ENCODE data around the gene LTBP1. TPM values are rescaled to one million over a fixed set of nuclear protein-coding genes. Genes with fewer than 3 reads are reported as not detected.

Gene LTBP1
- polyA plus RNA-seq, 3 donors from 2014 or later = 0.58 to 2.0 TPM; not detected in 1

- DNase-seq = no peak
- no peak overlapping the region for H3K27ac Mint-ChIP-seq
- H3K4me1 Mint-ChIP-seq = no peaks in the 10 kb centered on the region
- peaks cover 1 to 8% (median 8%) of the 10 kb centered on the region in 3 donors for H3K27me3 Mint-ChIP-seq (ENCODE audit: low read depth in 3 of 3)
- no peak overlapping the region for H3K4me3 Mint-ChIP-seq
- peaks cover 0 to 4% (median 0%) of the 10 kb centered on the region in 6 donors for H3K9me3 Mint-ChIP-seq
- H3K36me3 Mint-ChIP-seq = no peaks in the 10 kb centered on the region
These were observed 73.0 kb downstream of the LTBP1 start for GRCh38 chr2:33019796-33020195.

- Mint-ChIP-seq H3K4me3 (no peak overlapping the region), H3K27ac (no peak overlapping the region), H3K4me1 (no peaks in the 10 kb centered on the region), H3K9me3 (peaks cover 0 to 4% (median 0%) of the 10 kb centered on the region in 6 donors), H3K36me3 (no peaks in the 10 kb centered on the region), H3K27me3 (ENCODE audit: low read depth in 3 of 3) (peaks cover 1 to 8% (median 6%) of the 10 kb centered on the region in 3 donors)
- no peak for DNase-seq
These were observed 74.1 kb downstream of the LTBP1 start for GRCh38 chr2:33020883-33021282.

DNA sequence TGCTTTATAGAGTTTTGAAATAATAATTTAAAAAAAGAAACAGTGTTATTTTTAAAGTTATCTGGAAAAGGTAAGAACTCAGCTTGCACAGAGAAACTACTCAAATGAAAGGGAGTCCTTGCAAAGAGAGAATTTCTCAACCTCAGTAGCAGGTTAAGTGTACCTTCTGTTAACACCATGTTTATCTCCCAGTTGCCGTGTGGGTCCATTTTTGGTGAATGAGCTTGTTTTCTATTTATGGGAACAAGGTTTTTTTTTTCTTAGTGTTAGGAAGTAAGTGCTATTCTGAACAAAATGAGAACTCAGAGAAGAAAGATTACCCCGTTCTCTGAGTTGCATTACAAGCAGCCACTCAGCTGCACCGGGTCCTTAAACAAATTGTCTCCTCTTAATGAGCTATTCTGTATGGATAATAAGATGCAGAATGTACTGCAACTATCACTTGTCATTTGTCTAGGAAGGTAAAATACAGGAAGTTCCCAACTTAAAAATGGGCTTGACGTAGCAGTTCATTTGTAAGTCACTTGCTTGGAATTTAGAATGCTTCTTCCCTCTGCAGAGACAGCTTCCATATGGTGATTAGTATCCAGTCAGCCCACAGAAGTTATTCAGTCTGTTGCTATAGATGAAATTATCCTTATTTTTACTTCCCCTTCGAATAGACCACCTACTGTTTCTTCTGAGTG, 74.9 kb downstream of the LTBP1 start:
- Mint-ChIP-seq H3K4me1 (no peaks in the 10 kb centered on the region), H3K27me3 (ENCODE audit: low read depth in 3 of 3) (peaks cover 2 to 8% (median 6%) of the 10 kb centered on the region in 3 donors)

DNA sequence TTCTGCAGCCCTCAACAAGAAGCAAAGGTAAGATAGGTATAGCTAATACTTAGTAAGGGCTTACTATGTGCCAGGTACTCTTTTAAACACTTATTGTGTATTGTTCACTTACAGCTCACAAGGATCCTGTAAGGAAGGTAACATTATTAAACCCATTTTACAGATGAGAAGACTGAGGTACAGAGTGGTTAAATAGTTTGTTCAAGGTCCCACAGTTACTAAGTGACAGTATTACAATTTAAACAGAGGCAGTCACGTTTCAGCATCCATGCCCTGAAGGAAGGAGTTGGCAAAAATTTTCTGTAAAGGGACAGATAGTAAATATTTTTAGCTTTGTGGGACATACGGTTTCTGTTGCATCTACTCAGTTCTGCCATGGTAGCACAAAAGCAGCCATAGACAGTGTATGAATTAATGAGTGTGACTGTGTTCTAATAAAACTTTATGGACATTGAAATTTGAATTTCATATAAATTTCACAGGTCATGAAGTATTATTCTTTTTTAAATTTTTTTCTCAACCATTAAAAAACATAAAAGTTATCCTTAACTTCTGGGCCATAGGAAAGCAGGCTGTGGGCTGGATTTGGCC, 75.7 kb downstream of the LTBP1 start:
- H3K36me3 Mint-ChIP-seq = no peaks in the 10 kb centered on the region
- peaks cover 4 to 8% (median 6%) of the 10 kb centered on the region in 3 donors for H3K27me3 Mint-ChIP-seq (ENCODE audit: low read depth in 3 of 3)
- no peak for DNase-seq
- no peak overlapping the region for H3K27ac Mint-ChIP-seq
- peaks cover 0 to 4% (median 0%) of the 10 kb centered on the region in 6 donors for H3K9me3 Mint-ChIP-seq
- H3K4me3 Mint-ChIP-seq = no peak overlapping the region
- no peaks in the 10 kb centered on the region for H3K4me1 Mint-ChIP-seq

More for the DNA sequence above, 74.9 kb downstream of the LTBP1 start:
- Mint-ChIP-seq H3K36me3 (no peaks in the 10 kb centered on the region), H3K27ac (no peak overlapping the region), H3K9me3 (peaks cover 0 to 4% (median 0%) of the 10 kb centered on the region in 6 donors), H3K4me3 (no peak overlapping the region)
- no peak for DNase-seq

DNA sequence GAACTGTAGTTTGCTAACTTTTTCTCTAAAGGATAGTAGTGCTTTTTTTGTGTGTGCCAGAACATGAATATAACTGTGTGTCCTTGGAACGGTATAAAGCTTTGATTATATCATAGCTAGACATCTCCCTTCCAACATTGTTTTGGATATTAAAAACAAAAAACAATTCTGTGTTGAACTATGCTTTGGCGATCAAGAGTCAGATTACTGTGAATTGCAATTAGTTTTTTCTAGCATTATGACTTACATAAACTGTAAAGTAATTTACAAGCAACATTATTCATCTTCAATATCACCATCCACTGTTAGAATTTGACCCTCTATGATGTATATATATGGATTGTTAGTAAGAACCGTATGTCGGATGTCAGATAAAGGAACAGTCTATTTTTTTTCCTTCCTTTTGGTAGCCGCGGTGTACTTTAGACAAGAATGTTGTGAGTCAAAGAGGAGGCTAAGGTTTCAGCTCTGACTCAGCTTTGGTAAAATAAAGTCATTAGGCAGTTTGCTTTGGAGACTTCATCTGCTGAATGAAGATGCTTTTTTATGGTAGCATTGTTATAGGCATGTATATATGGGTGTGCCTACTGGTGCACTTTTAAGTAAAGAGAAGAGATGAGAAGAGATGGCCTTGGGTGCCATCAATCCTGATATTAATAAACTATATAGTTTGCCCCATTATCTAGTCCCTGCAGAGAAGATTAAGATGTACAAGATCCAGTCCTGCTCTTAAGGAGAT, 76.4 kb downstream of the LTBP1 start:
- no peaks in the 10 kb centered on the region for H3K36me3 Mint-ChIP-seq
- no peak overlapping the region for H3K4me3 Mint-ChIP-seq
- no peaks in the 10 kb centered on the region for H3K4me1 Mint-ChIP-seq
- peaks cover 0 to 4% (median 0%) of the 10 kb centered on the region in 6 donors for H3K9me3 Mint-ChIP-seq
- no peak overlapping the region for H3K27ac Mint-ChIP-seq
- DNase-seq = no peak
- H3K27me3 Mint-ChIP-seq (ENCODE audit: low read depth in 3 of 3) = peaks cover 4 to 8% (median 6%) of the 10 kb centered on the region in 3 donors

DNA sequence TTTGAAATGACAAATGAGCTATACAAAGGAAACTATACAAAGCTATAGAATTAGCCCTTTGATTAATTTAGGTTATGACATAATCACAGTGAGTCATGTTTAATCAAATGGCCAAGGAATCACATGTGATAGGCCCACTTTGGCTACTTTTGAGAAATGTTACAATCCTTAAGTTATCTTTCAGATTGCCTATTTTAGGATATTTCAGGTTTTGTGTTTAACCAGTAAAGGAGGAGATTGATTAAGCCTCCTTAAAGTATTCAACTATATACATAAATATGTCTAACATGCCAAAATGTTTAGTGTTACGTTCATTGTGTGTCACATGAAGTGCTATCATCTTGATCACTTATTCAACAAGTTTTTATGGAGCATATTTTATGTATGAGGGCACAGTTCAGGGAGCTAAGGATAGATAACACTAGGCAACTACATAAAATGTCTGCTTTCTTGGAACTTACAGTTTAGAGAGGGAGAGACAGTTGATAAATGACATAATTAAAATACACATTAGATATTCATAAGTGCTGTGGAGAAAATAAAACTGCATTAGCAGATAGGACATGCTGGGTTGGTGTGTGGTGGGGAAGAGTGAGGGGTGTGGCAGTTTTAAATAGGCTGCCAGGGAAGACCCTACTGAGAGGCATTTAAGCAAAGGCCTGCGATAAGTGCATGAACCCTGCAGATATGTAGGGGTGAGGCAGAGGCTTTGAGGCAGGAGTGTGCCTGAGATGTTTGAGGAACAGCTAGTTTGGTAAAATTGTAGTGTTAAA, 77.2 kb downstream of the LTBP1 start:
- no peak for DNase-seq
- no peak overlapping the region for H3K27ac Mint-ChIP-seq
- no peaks in the 10 kb centered on the region for H3K36me3 Mint-ChIP-seq
- H3K27me3 Mint-ChIP-seq (ENCODE audit: low read depth in 3 of 3) = peaks cover 4 to 8% (median 6%) of the 10 kb centered on the region in 3 donors
- H3K4me1 Mint-ChIP-seq = no peaks in the 10 kb centered on the region
- no peak overlapping the region for H3K4me3 Mint-ChIP-seq
- peaks cover 0 to 4% (median 0%) of the 10 kb centered on the region in 6 donors for H3K9me3 Mint-ChIP-seq

- Mint-ChIP-seq H3K4me1 (no peaks in the 10 kb centered on the region), H3K27ac (no peak overlapping the region), H3K4me3 (no peak overlapping the region), H3K27me3 (ENCODE audit: low read depth in 3 of 3) (peaks cover 4 to 8% (median 6%) of the 10 kb centered on the region in 3 donors), H3K36me3 (no peaks in the 10 kb centered on the region), H3K9me3 (peaks cover 0 to 4% (median 0%) of the 10 kb centered on the region in 6 donors)
- no peak for DNase-seq
These were observed 78.0 kb downstream of the LTBP1 start for GRCh38 chr2:33024758-33025157.

- no peak for DNase-seq
- Mint-ChIP-seq H3K27me3 (ENCODE audit: low read depth in 3 of 3) (peaks cover 0 to 3% (median 3%) of the 10 kb centered on the region in 3 donors), H3K9me3 (peaks cover 0 to 2% (median 0%) of the 10 kb centered on the region in 6 donors), H3K36me3 (no peaks in the 10 kb centered on the region), H3K4me3 (no peak overlapping the region), H3K27ac (no peak overlapping the region), H3K4me1 (no peaks in the 10 kb centered on the region)
These were observed 82.7 kb downstream of the LTBP1 start for GRCh38 chr2:33029459-33029858.

- Mint-ChIP-seq H3K4me1 (no peaks in the 10 kb centered on the region), H3K27ac (no peak overlapping the region), H3K4me3 (no peak overlapping the region), H3K9me3 (no peaks in the 10 kb centered on the region), H3K27me3 (ENCODE audit: low read depth in 3 of 3) (peaks cover 0 to 3% (median 3%) of the 10 kb centered on the region in 3 donors), H3K36me3 (no peaks in the 10 kb centered on the region)
- no peak for DNase-seq
These were observed 83.2 kb downstream of the LTBP1 start for GRCh38 chr2:33029926-33030325.

DNA sequence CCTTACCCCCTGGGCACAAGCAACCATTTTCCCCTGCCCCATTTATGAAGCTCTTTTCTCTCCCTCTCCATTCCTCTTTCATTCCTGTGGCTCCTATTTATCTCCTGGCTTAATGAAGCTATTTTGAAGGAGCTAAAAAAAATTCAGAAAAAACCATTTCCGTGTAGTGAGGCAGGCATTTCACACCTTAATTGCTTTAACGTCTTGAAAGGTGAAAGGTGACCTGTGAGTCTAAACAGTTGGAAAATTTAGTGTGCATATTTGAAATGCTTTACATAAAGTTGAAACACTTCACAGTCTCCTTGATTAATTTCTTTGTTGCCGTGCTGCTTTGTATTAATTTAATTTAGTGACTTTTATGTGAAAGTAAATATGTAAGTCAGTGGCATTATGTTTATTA, 83.6 kb downstream of the LTBP1 start:
- no peaks in the 10 kb centered on the region for H3K36me3 Mint-ChIP-seq
- H3K9me3 Mint-ChIP-seq = no peaks in the 10 kb centered on the region
- H3K27me3 Mint-ChIP-seq (ENCODE audit: low read depth in 3 of 3) = peaks cover 0 to 3% (median 3%) of the 10 kb centered on the region in 3 donors

DNA sequence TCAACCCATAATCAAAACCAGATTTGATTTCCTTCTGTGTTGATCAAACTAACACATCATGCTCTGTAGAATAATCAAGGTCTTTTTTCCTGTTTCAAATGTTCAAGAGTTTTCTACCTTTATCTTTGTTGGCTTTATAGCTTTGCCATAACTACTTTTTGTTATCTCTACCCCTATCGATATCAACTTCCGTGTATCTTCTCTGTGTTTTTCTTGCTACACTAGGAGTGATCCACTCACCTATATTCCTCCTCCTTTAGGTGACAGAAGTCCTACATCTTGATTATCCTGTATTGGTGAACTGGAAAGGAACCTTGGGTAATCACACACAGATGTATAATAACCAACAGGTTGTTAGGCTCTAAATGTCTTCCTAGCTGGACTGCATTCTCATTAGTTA, 85.5 kb downstream of the LTBP1 start:
- H3K27me3 Mint-ChIP-seq (ENCODE audit: low read depth in 3 of 3) = peaks cover 0 to 3% (median 0%) of the 10 kb centered on the region in 3 donors
- no peak for DNase-seq
- no peaks in the 10 kb centered on the region for H3K9me3 Mint-ChIP-seq
- H3K4me1 Mint-ChIP-seq = no peaks in the 10 kb centered on the region
- no peaks in the 10 kb centered on the region for H3K36me3 Mint-ChIP-seq
- H3K27ac Mint-ChIP-seq = no peak overlapping the region
- no peak overlapping the region for H3K4me3 Mint-ChIP-seq

More for the DNA sequence above, 83.6 kb downstream of the LTBP1 start:
- Mint-ChIP-seq H3K4me1 (no peaks in the 10 kb centered on the region), H3K27ac (no peak overlapping the region), H3K4me3 (no peak overlapping the region)
- no peak for DNase-seq

GRCh38 chr2:33033606-33034081, 86.9 kb downstream of the LTBP1 start:
- H3K4me1 Mint-ChIP-seq = no peaks in the 10 kb centered on the region
- no peak for DNase-seq
- H3K27ac Mint-ChIP-seq = no peak overlapping the region

GRCh38 chr2:33034784-33035183, 88.0 kb downstream of the LTBP1 start:
- DNase-seq = no peak
- no peaks in the 10 kb centered on the region for H3K36me3 Mint-ChIP-seq
- no peaks in the 10 kb centered on the region for H3K9me3 Mint-ChIP-seq
- no peaks in the 10 kb centered on the region for H3K4me1 Mint-ChIP-seq
- H3K27ac Mint-ChIP-seq = no peak overlapping the region
- H3K27me3 Mint-ChIP-seq (ENCODE audit: low read depth in 3 of 3) = peaks cover 0 to 6% (median 0%) of the 10 kb centered on the region in 3 donors
- no peak overlapping the region for H3K4me3 Mint-ChIP-seq

More at GRCh38 chr2:33033606-33034081, 86.9 kb downstream of the LTBP1 start:
- H3K36me3 Mint-ChIP-seq = no peaks in the 10 kb centered on the region
- H3K27me3 Mint-ChIP-seq (ENCODE audit: low read depth in 3 of 3) = peaks cover 0 to 3% (median 0%) of the 10 kb centered on the region in 3 donors
- no peaks in the 10 kb centered on the region for H3K9me3 Mint-ChIP-seq
- H3K4me3 Mint-ChIP-seq = no peak overlapping the region

All from immature natural killer cell (primary cell).